T-helper 2 cell (primary cell): ENCODE measurements around the gene CHST15.

Experiments used
- DNase-seq, 5 experiments: peaks; one replicate each; pipeline versions ENCODE4 v3.0.0 to v3.0.0-alpha.2; 2012 to 2022

The CHST15 gene

DNA sequence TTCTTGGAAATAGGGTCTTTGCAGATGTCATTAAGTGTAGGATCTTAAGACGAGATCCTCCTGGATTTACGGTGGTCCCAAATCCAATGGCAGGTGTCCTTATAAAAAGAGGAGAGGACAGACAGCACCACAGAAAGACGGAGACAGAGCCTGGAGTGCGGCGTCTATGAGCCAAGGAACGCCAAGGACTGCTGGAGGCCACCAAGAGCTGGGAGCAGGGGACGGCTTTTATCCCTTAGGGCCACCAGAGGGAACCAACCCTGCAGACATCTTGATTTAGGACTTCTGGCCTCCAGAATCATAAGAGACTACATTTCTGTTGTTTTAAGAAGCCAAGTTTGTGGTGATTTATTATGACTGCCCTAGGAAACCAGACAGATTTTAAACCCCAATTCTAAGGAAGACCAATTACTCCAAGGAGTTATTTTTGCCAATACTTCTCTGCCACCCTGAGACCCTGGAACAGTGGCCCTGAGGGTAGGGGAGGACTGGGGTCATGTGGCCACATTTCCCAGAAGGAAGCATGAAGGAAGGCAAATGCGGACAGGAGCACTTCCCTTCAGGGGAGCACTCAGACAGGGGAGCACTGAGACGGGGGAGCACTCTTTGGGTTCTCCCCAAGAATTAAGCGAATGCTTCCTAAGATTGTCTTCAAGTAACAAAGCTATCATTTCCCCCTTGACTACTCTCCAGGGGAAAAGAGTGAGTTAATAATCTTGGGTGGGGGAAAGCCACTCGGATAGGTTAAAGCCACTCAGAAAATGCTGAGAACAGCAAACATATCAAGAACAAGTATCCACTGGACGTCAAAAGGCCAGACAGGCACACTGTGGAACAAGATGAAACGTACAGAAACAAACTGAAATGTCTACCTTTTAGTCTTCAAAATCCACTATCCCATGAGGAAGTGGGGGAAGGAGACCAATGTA is 67.5 kb downstream of the CHST15 start:
- no peak for DNase-seq

- DNase-seq: no peak
Measured at GRCh38 chr10:124025152-124025551, 68.2 kb downstream of the CHST15 start.

GRCh38 chr10:124022066-124022465 is 71.3 kb downstream of the CHST15 start:
- DNase-seq: no peak

- no peak for DNase-seq
Measured at GRCh38 chr10:124020981-124021815, 72.2 kb downstream of the CHST15 start.

DNA sequence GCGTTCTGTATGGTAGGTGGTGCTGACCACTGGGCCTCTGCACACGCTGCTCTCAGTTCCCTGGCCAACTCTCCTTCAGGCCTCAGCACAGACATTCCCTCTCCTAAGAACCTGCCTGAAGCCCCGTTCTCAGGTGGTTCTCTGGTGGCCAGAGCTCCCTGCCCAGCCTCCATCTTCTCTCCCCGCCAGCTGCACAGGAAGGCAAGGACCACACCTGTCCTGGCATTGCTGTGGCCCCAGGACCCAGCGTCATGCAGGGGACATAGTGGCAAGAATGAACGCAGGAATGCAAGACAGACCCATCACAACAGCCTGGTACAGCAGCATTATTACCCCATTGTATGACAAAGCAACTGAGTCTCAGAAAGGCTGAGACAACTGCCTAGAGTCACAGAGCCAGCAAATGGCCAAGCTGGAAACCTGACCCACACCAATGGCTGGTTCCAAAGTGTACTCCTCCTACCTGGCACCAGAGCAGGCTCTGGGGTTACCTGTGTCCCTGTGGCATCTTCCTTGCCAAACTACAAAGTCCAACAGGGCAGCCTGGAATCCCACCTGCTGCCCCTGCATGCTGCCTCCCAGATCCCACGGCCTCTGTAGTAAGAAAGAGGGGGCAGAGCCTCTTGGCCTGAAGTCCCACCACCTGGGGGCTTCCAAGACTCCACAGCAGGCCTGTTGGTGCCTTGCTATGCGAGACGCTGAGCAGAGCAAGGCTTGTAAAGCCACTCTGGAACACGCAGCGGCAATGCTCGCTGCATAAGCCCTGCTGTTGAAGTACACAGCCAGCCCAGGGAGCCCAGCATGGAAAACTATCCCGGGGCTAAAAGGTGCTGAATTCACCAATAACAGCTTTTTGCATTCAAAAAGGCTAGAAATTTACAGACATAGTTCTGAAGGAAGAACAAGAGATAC is 73.3 kb downstream of the CHST15 start:
- no peak for DNase-seq

DNA sequence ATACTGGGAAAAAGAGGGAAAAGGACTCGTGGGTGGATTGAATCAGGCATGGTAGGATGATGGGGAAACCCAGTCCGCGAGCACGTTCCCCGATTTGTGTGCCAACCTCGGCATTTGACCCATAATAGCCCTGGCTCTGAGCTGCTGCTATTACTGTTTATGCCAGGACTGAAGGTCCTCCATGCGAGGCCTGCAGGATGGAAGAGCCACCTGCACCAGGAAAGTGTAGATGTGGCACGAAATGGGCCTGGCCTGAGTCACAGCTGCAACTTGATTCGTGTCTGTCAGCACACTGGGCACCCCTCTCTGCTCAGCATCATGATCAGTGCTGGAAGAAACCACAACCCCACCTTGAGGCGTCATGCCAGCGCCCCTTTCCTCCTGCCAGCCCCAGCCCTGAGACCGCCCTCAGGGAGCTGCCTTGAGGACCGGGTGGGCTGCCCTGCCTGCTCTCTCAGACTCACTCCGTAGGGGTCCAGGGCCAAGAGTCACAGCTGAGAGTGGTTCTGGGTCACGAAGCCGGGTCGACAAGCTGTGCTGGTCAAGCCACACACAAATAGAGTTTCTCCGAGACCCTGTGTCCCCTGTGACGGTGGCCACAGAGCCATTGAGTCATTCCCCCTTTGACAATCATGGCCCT is 74.4 kb downstream of the CHST15 start:
- DNase-seq: no peak

DNA sequence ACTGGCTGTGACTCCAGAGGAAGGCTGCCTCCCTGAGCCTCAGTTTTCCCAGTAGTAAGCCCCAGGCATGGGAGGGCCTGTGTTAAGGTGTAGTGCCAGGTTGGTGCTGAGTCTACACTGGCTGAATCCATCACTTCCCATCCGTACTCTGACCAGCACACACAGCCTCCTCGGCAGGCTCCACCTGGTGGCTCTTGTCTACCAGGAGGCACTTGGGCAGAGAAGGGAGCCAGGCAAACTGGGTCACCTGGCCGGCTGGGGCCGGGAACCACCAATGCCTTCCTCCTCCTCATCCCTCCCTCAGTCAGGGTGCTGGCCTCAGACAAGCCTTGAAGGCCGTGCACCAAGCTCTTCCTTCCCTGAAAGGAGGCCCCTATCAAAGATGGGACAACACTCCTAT is 75.7 kb downstream of the CHST15 start:
- no peak for DNase-seq

DNA sequence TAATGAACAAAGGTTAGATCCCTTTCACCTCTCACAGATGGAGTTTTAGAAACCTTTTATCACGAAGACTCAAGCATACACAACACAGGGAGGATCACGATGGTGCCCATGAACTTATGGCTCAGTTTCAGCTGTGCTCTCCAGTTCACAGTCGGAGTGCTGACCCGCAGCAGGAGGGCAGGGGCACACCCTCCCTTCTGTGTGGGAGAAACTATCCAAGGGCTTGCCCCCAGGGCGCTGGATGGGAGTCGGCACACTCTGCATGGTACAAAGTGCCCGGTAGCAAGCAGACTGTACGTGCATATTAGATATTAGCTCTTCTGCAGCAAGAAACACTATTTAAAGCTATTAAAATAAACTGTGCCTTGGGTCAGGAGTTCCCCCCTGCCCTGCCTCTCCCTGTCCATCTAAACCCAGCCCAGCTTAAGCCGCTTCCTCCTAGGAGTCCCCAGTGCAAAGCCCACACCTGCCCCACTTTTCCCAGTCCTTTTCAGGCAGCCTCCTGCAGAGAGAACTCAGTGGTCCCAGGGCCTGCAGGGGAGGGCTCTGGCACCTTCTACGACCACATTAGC is 76.5 kb downstream of the CHST15 start:
- DNase-seq: no peak

- no peak for DNase-seq
Measured at GRCh38 chr10:124015991-124016390, 77.4 kb downstream of the CHST15 start.

- DNase-seq: no peak
Measured at GRCh38 chr10:124014416-124015154, 78.8 kb downstream of the CHST15 start.

DNA sequence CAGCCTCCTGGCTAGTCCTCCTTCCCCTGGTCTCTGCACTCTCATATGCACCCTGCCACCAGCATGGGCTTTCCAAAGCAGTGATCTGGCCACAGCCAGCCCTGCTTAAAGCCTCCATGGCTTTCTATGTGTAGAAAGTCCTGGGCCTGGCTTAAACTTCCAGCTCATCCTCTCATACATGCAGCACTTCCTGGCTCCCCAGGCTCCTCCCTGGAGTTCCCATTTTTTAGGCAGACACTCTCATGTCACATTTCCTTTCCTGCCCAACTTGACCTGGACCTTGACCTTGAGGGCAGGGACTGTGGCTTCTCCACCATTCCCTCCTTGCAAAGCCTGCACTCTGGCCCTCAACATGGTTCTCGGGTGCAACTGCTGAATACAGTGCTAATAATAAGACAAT is 79.5 kb downstream of the CHST15 start:
- DNase-seq: no peak

- no peak for DNase-seq
Measured at GRCh38 chr10:124012991-124013390, 80.4 kb downstream of the CHST15 start.

GRCh38 chr10:124012583-124012982 is 80.8 kb downstream of the CHST15 start:
- no peak for DNase-seq

GRCh38 chr10:124012066-124012465 is 81.3 kb downstream of the CHST15 start:
- DNase-seq: no peak

GRCh38 chr10:124011464-124011863 is 81.9 kb downstream of the CHST15 start:
- no peak for DNase-seq

- DNase-seq: no peak
Measured at GRCh38 chr10:124010563-124011131, 82.8 kb downstream of the CHST15 start.

GRCh38 chr10:124010024-124010423 is 83.4 kb downstream of the CHST15 start:
- no peak for DNase-seq

- DNase-seq: no peak
Measured at GRCh38 chr10:124009231-124010015, 84.0 kb downstream of the CHST15 start.

DNA sequence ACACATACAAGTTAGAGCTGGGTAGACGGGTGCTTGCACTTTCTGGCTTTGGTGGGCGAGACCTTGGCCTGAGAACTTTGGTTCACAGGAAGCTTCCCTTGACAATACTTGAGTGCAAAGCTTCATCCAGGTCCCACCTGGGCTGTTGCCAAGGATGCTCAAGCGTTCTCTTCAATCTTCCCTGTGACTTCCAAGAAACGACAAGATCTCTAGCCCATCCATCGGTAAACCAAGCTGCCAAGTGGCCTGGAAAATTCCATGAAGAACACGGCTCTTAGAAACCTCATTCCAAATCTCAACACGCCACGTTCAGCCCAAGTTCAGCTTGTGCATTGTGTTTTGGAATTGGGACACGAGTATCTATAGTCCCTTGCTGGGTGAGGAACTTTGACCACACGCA is 84.7 kb downstream of the CHST15 start:
- no peak for DNase-seq

DNA sequence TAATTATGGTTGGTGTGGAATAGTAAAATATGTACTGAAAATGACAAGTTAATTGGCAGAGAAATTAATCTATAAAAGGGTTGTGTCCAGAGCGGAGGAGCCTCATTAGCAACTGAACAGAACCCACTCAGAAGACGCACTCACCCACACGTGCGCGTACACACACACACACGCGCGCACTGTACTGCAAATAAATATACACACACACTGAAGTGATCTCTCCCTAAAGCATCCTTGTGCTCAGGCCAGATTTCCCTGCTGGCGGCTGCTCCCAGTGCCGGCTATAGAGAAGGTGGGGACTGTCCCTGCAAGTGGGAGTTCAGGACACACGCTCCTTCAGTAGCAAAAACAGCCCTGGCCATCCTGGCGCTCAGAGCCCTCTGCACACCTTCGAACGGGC is 85.2 kb downstream of the CHST15 start:
- no peak for DNase-seq
